A673 (cell line): ENCODE data around the gene LGALS3. TPM values are rescaled to one million over a fixed set of nuclear protein-coding genes. Genes with fewer than 3 reads are reported as not detected.

Experiments
- BruUV-seq: library from RNA; stranded (reverse); fragments of 400-500 nt; replicated peaks from 2 replicates; lab custom pipeline; 2021; lab: Mats Ljungman, UMichigan
- CTCF ChIA-PET: fragments of 300-600 bp; sonication (Branson Sonifier 250); formaldehyde crosslinking; loops from one replicate; lab custom pipeline; 2022; ENCODE audit warnings: antibody characterized with exemption; lab: Charles Lee
- POLR2A ChIA-PET: fragments of 300-600 bp; sonication (Branson Sonifier 250); formaldehyde crosslinking; loops from one replicate; lab custom pipeline; 2022; ENCODE audit warnings: antibody characterized with exemption; ENCODE audit not compliant: low non-redundant PET; lab: Charles Lee
- DNase-seq: peaks from one replicate; pipeline ENCODE4 v3.0.0-alpha.2; 2015; ENCODE audit warnings: low spot score
- H3K27ac ChIP-seq: fragments of 200-600 bp; sonication (generic); 2 replicates; pipeline ENCODE4 v1.5.1; 2016; ENCODE audit warnings: mixed run types, low read depth, mild to moderate bottlenecking, mixed read lengths, antibody characterized with exemption, low read length; ENCODE audit not compliant: poor library complexity, severe bottlenecking
- H3K27me3 ChIP-seq: fragments of 200-600 bp; sonication (generic); replicated peaks from 2 replicates; pipeline ENCODE4 v1.6.1; 2017; ENCODE audit warnings: mixed run types, low read depth, mild to moderate bottlenecking, mixed read lengths, antibody characterized with exemption, low read length; ENCODE audit not compliant: insufficient read depth, poor library complexity
- H3K36me3 ChIP-seq: fragments of 200-600 bp; sonication (generic); 2 replicates; pipeline ENCODE4 v1.6.1; 2016; ENCODE audit warnings: mixed run types, mild to moderate bottlenecking, mixed read lengths, antibody characterized with exemption, low read length; ENCODE audit not compliant: insufficient read depth, poor library complexity, severe bottlenecking
- H3K4me1 ChIP-seq: fragments of 200-600 bp; sonication (generic); 2 replicates; pipeline ENCODE4 v1.6.1; 2017; ENCODE audit warnings: mixed run types, mild to moderate bottlenecking, mixed read lengths, antibody characterized with exemption, low read length; ENCODE audit not compliant: insufficient read depth, poor library complexity, severe bottlenecking
- H3K4me3 ChIP-seq: fragments of 200-600 bp; sonication (generic); 2 replicates; pipeline ENCODE4 v1.5.1; 2016; ENCODE audit warnings: low read depth, mixed run types, mild to moderate bottlenecking, mixed read lengths, low read length; ENCODE audit not compliant: poor library complexity, severe bottlenecking
- H3K9me3 ChIP-seq: fragments of 200-600 bp; sonication (generic); 2 replicates; pipeline ENCODE4 v1.6.1; 2016; ENCODE audit warnings: mixed run types, low read depth, mild to moderate bottlenecking, mixed read lengths, antibody characterized with exemption, low read length; ENCODE audit not compliant: poor library complexity, severe bottlenecking
- CTCF ChIP-seq: fragments of 300-800, 200-600 bp; sonication (generic); conservative IDR thresholded peaks from 2 replicates; pipeline ENCODE4 v1.5.1; 2017; ENCODE audit warnings: low read depth, mild to moderate bottlenecking, antibody characterized with exemption, low read length, moderate library complexity, mixed read lengths
- EZH2 ChIP-seq: fragments of 200-600 bp; sonication (generic); IDR thresholded peaks from 2 replicates; pipeline ENCODE4 v1.6.1; 2017; ENCODE audit warnings: borderline replicate concordance, low read depth, mild to moderate bottlenecking, mixed read lengths, antibody characterized with exemption, low read length; ENCODE audit not compliant: poor library complexity, severe bottlenecking
- intact Hi-C: fragments of 100-400 bp; cut with micrococcal nuclease; formaldehyde crosslinking; loops from one replicate; pipeline ENCODE4 v1.10.0; 2022; ENCODE audit not compliant: unreplicated experiment
- total RNA-seq: library from RNA; stranded (reverse); gene quantifications from 2 replicates; pipeline ENCODE4 v1.2.3, GENCODE V29; 2021

Gene LGALS3
- total RNA-seq, 1 experiment from 2014 or later = 11.0 TPM

DNA sequence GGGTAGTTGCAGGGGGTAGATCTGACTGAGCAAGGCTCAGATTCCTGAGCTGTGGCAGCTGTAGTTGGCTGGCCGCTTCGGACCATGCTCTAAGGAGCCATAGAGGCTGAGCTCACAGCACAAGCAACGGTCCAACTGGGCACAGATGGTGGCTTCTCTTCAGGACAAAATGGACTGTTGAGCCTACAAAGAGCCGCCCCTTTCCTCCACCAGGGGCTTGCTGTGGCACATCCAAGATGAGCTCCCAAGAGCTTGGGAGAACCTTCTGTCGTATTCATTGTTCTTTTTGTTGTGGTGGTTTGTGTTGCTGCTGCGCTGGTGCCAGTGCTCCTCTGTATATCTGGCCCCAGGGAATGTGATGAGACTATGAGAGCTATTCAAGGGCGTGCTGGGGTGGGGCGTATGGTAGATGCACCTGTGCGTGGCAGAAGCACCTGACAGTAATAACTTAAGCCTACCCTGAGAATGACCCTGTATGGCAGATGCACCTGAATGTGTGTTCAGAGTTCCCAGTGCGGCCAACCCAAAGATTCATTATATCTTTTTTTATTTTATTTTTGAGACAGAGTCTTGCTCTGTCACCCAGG, 17.8 kb upstream of the LGALS3 start:
- Histone ChIP-seq H3K4me1 (peaks cover 10% of the 10 kb centered on the region), H3K9me3 (no peaks in the 10 kb centered on the region), H3K4me3 (no peak overlapping the region), H3K36me3 (no peaks in the 10 kb centered on the region), H3K27ac (no peak overlapping the region), H3K27me3 (no peaks in the 10 kb centered on the region)
- TF ChIP-seq CTCF (no peak), EZH2 (no peak)
- no peak for DNase-seq
- ChIA-PET CTCF (no interaction called here), POLR2A (no interaction called here)
- BruUV-seq = no TSS peak
- intact Hi-C loops = no loop called here

GRCh38 chr14:55114720-55115119, 14.3 kb upstream of the LGALS3 start:
- BruUV-seq = no TSS peak
- Histone ChIP-seq H3K9me3 (no peaks in the 10 kb centered on the region), H3K27ac (no peak overlapping the region), H3K4me1 (no peaks in the 10 kb centered on the region), H3K36me3 (no peaks in the 10 kb centered on the region), H3K4me3 (no peak overlapping the region), H3K27me3 (no peaks in the 10 kb centered on the region)
- intact Hi-C loops = no loop called here
- CTCF ChIA-PET = interaction anchor here (0.8 kb wide), 1 partner anchor 25 kb away, joined by 9 read pairs; no protein-coding TSS in a partner anchor
- TF ChIP-seq CTCF (no peak), EZH2 (no peak)
- DNase-seq = no peak
- POLR2A ChIA-PET = no interaction called here

GRCh38 chr14:55115460-55115859, 13.6 kb upstream of the LGALS3 start:
- BruUV-seq = no TSS peak
- intact Hi-C loops = no loop called here
- Histone ChIP-seq H3K36me3 (no peaks in the 10 kb centered on the region), H3K27ac (no peak overlapping the region), H3K27me3 (no peaks in the 10 kb centered on the region), H3K4me3 (no peak overlapping the region), H3K4me1 (no peaks in the 10 kb centered on the region), H3K9me3 (no peaks in the 10 kb centered on the region)
- POLR2A ChIA-PET = no interaction called here
- DNase-seq = no peak
- CTCF ChIA-PET = interaction anchor here (0.8 kb wide), 1 partner anchor 26 kb away, joined by 9 read pairs; no protein-coding TSS in a partner anchor
- TF ChIP-seq CTCF (no peak), EZH2 (no peak)
